T47D (cell line): ENCODE data around the gene SBK2.
A peak's percentile ranks its signal among the peaks of the same experiment; 100 is the strongest.

Experiments used
- DNase-seq, 2 experiments: peaks; one replicate each; pipeline versions ENCODE4 v3.0.0 to v3.0.0-alpha.2; 2011 to 2012; ENCODE audit warnings: low read depth in 1 of 2, low spot score in 1 of 2
- JUND ChIP-seq: IDR thresholded peaks from 2 replicates; pipeline ENCODE4 v1.6.1; 2012; ENCODE audit warnings: low read depth
- in situ Hi-C: cut with HindIII; loops from 2 replicates; pipeline ENCODE4 v1.10.0; 2016; ENCODE audit warnings: low sequenced_read_pairs, low pct_unique_long_range_greater_than_20kb

The SBK2 gene

DNA sequence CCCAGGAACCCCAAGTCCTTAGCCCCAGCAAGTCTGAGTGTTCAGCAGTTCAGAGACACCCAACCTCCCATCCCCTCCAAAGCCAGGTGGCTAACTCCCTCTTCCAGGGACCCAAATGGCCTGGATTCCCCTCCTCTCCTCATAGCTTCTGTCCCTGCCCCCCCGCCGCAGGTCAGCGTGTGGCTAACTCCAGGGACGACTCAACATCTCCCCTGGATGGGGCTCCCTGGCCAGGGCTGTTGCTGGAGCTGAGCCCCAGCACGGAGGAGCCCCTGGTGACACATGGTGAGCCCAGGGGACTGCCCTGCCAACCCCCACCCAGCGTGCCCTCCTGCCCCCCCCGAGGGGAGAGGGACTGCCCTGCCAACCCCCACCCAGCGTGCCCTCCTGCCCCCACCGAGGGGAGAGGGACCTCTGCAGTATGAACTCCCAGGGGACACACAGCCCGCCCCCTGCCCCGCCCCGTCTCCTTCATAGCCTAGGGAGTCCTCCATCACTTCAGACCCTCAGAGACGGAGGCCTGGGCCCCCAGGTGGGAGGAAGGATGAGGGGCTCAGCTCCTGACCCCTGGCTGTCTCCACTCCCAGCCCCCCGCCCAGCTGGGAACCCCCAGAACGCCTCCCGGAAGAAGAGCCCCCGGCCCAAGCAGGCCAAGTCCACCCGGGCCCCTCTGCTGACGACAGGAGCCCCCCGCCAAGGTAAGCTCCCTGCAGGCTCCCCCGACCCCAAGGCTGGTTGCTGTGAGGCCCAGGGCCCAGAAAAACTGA, 47.0 kb downstream of the SBK2 start:
- no peak for TF ChIP-seq JUND
- no peak for DNase-seq
- in situ Hi-C loops, result no loop called here

DNA sequence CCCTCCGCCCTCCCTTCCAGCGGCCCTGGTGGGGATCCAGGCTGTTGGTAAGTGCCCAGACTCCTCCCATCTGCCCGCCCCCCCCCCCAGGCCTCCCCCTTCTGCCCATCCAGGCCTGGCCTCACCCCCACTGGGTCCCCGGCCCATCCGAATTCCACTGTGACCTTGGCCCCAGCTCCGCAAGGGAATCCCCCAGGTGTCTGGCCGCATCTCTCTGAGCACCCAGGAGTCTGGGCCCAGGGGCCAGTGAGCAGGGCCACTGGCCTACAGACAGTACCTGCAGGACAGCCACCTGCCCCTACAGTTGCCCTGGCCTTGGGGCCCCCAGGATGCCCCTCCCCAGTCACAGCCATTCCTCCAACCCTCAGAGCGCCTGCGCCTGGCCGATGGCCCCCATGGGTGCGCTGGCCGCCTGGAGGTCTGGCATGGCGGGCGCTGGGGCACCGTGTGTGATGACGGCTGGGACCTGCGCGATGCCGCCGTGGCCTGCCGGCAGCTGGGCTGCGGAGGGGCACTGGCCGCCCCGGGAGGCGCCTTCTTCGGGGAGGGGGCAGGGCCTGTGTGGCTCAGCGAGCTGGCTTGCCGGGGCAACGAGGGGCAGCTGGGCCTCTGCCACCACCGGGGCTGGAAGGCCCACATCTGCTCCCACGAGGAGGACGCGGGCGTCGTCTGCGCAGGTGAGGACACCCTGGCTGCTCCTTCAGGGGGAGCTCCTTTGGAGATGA, 47.8 kb downstream of the SBK2 start:
- no peak for DNase-seq
- TF ChIP-seq JUND, result no peak
- in situ Hi-C loops, result no loop called here

DNA sequence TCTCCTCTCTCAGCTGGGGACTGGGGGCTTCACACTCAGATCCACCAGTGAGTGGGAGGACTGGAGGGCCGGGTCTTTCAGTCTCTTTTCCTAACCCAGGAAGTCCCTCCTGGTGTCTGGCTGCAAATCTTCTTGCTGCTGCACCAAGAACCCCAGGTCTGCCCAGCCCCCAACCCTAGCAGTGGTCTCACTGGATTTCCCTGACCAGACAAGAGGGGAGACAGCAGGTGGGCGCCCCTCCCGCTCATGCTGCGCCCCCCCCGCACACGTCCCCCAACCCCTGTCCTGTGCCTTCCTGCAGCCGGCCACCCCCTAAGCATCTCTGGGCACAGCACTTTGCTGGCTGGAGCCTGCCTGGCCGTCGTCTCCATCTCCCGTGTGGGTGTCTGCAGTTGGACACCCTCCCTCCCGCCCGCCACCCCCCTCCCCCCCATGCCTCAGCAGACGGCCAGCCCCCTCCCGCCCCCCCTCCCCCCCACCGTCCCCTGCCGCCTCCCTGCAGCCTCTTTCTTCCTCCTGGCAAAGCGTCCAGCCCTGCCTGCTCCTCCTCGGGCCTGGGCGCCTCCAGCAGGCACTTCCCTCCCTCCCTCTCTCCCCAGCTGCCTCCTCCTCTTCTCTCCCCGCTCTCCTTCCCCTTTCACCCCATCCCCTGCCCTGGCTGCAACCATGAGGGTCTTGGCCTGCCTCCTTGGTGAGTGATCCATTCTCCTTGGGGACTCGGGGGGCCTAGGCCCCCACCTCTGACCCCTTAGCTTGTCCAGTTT, 48.8 kb downstream of the SBK2 start, which contains the start of gene SSC5D:
SSC5D (plus strand) TSS at position 513 of the 764 bp plus-strand sequence; CDS start at position 667, 154 bp downstream.
- TF ChIP-seq JUND, result no peak
- in situ Hi-C loops, result no loop called here
- no peak for DNase-seq

DNA sequence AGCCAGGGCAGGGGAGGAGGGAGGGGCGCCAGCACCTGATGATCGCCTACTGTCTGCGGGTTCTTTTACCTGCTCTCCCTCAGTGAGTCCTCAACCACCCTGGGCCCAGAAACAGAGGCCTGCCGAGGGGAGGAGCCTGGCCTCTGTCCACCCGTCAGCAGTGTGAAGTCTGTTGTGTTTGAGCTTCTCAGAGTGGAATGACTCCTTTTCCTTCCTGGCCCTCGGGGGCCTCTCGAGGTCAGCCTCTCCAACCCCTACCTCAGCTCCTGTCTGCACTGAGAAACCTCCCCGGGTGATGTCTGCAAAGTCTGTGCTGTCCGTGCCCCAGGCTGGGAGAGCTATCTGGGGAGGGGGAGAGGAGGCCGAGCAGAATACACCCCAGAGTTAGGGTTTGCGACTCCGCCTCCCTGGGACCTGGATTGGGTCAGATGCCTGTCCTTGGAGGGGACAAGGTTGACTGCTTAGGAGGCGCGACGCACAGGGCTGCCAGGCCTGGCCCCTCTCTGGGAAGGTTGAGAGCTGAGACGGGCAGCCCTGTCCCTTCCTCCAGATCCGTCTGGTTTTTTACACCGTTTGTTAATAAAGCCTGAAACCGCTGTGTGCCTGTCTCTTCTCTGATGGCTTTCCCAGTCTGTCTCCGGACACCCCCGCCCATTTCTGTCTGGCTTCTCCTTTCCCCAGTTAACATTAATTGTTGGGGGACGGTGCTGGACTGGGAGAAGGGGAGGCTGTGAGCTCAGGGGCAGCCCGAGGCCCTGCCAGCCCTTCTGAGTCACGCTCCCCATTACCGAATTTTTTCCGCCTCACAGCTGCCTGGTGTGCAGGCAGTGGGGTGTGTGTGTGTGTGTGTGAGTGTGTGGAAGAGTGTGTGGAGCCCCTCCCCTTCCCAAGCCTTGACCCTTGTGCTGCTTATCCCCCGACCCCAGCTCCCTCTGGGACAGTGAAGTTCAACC, 49.7 kb downstream of the SBK2 start:
- DNase-seq, result peak; percentile 55 to 69
- TF ChIP-seq JUND, result no peak
- in situ Hi-C loops, result no loop called here

DNA sequence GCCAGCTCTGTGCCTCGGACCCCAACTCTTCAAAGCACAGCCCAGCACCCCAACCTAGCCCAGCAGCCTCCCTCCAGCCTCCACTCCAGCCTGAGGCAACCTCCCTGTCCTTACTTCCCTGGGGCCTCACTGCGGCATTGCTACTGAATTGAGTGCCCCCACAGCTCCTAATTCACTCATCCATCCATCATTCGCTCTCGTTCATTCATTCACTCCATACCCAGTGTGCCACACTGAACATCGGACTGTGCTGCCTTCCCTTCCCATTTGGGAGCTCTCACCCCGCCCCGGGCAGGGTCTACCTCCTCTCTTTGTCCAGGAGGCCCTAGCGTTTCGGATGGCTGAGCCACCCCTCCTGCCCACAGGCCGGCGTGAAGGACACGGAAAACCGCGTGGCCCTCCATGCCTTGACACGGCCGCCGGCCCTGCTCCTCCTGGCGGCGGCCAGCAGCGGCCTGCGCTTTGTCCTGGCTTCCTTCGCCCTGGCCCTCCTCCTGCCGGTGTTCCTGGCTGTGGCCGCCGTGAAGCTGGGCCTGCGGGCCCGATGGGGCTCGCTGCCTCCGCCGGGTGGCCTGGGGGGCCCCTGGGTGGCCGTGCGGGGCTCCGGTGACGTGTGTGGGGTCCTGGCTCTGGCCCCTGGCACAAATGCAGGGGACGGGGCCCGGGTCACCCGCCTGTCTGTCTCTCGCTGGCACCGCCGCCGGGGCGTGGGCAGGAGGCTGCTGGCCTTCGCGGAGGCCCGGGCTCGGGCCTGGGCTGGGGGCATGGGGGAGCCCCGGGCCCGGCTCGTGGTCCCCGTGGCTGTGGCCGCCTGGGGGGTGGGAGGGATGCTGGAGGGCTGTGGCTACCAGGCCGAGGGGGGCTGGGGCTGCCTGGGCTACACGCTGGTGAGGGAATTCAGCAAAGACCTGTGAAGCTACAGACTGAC, 50.6 kb downstream of the SBK2 start:
- TF ChIP-seq JUND, result no peak
- in situ Hi-C loops, result no loop called here

DNA sequence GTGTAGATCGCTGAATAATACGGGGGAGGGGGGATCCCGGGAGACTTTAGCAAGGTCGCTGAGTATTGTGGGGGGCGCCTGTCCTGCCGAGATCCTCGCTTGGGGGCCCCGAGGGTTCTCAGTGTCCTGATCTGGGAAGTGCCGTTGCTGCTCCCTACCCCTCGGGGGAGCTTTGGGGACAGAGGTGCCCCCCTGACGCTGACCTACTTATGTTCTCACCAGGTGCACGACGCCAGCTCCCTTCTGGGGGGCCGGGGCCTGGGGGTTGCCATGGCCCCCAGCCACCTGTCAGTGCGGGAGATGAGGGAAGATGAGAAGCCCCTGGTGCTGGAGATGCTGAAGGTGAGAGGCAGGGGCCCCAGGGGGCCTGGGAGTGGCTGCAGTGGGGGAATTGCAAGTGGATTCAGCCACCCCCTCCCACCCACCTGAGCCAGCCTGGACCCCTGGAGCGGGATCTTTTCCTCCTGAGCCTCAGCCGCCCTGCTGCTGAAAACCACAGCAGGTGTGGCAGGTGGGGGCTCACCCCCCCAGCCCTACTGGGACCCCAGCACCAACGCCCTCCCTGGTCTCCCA, 51.4 kb downstream of the SBK2 start:
- in situ Hi-C loops, result no loop called here
- DNase-seq, result no peak
- no peak for TF ChIP-seq JUND

More for the DNA sequence above, 50.6 kb downstream of the SBK2 start:
- no peak for DNase-seq

DNA sequence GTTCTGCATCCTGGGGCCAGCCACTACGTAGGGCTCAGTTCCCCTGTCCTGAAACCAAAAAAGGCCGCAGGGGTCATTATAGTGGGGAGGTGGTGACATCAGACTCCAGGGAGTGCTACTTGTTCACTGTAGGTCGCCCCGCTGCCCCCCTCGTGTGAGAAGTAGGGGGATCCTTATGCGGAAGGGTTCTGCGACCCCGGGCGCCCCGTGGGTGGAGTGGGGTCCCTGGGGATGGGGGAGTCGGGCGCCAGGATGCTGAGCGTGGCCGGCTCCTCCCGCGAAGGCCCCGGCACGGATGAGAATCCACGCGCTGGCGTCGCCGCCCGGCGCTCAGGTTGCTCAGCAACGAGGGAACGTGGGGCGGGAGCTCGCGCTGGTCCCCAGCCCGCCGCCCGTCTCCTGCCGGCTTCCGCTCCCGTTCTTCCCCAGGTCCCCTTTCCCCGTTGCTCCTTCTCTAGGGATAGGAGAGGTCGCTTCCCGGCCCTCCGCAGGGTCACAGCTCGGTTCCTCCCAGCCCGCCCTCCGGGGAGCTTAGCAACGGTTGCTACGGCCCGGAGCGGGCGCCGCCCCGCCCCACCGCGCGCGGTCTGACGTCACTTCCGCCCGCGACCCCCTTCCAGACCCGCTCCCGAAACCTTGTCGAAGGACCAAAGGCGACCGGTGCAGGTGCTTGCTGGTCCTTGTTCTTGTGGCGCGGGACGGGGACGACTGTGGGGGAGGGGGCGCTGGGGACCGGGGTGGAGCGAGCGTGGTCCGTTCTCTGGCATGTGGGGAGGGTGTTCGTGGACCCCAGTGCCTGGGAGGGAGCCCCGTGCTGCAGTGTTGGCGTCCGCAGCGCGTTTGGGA, 52.1 kb downstream of the SBK2 start, which contains the start of gene NAT14:
NAT14 (plus strand) TSS at position 596 of the 846 bp plus-strand sequence. CDS start 521 bp downstream, outside the sequence.
- DNase-seq, result peak; percentile 53 to 86
- in situ Hi-C loops, result no loop called here
- no peak for TF ChIP-seq JUND

DNA sequence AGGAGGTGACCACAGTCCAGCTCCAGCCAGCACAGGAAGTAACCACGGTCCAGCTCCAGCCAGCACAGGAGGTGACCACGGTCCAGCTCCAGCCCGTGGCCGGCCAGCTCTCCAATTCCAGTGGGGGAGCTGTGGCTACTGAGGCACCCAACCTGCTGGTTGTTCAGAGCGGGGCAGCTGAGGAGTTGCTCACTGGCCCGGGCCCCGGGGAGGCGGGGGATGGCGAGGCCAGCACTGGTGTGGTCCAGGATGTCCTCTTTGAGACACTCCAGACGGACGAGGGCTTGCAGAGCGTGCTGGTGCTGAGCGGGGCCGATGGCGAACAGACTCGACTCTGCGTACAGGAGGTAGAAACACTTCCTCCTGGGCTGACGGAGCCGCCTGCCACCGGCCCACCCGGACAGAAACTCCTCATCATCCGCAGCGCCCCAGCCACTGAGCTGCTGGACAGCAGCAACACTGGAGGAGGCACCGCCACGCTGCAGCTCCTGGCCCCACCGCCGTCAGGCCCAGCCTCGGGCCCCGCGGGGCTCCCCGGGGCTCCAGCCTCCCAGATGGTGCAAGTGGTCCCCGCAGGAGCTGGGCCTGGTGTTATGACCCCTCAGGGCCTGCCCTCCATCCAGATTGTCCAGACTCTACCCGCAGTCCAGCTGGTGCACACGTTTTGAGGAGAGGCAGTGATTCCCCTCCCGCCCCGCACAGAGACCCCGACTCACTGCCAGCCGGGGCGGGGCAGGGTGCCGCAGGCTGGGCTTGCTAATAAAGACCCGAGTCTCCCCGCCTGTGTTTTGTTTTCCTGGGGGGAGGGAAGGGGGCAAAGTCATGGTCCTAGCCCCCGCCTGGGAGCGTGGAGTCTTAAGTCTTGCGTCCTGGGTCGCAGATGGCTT, 53.0 kb downstream of the SBK2 start:
- no peak for TF ChIP-seq JUND
- in situ Hi-C loops, result no loop called here

More for the DNA sequence above, 53.0 kb downstream of the SBK2 start:
- no peak for DNase-seq
